Measurements from ENCODE around the gene MFGE8. TPM values are rescaled to one million over a fixed set of nuclear protein-coding genes. Genes with fewer than 3 reads are reported as not detected.

Gene MFGE8
- total RNA-seq, 1 donor from 2014 or later = 140 TPM

GRCh38 chr15:88920186-88920891 lies 7.2 kb upstream of the MFGE8 start:
- no peak for DNase-seq (ENCODE audit: extremely low read depth, low read depth, low spot score)

DNA sequence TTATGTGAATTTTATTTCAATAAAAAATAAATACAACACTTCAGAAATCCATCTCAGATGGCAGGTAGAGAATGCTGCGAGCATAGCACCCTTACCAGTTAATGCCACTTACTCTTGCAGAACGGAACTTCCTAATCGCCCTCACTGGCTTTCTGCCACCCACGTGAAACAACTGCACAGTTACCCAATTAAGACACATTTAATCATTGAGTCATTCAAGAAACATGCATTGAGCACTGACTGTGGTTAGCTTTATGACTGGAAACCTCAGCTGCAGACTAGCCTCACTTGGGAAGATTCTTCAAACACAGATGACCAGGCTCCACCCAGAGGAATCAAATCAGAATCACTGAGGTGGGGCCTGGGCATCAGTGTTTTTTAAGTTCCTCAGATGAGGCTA lies 5.6 kb upstream of the MFGE8 start:
- DNase-seq (ENCODE audit: extremely low read depth, low read depth, low spot score) = no peak

- no peak for DNase-seq (ENCODE audit: extremely low read depth, low read depth, low spot score)
Observed at GRCh38 chr15:88917760-88918159, 4.6 kb upstream of the MFGE8 start.

- no peak for DNase-seq (ENCODE audit: extremely low read depth, low read depth, low spot score)
Observed at GRCh38 chr15:88915354-88915753, 2.2 kb upstream of the MFGE8 start.

DNA sequence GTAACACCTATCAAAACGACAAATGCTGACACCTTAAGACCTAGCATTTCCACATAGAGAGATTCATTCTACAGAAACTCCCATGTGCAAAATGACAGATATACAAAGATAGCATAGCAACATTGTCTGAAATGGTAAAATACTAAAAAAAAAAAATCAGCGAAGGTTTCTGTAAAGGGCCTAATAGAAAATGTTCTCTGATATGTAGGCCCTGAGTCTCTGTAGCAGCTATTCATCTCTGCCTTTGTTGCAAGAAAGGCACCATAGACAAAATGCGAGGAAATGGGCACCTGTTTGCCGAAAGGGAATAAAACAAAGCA lies 631 bp upstream of the MFGE8 start:
- no peak for DNase-seq (ENCODE audit: extremely low read depth, low read depth, low spot score)

DNA sequence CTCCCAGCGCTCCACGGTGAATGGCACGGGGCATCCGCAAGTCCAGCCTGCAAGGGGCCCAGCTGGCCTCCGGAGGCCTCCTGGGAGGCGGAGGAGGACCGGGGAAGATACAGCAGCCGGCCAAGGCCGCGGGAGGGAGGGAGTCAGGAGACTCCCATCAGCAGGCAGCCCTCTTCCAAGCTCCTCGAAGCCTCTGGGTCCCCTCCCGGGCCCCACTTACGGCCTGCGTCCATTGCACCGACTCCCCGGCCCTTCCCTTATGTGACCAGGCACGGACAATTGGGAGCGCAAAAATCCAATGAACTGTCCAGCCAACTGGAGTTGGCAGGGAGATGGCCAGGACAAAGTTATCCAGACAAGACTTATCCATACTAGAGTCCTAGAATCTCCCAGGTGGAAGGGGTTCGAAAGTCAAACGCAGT lies 668 bp downstream of the MFGE8 start:
- no peak for DNase-seq (ENCODE audit: extremely low read depth, low read depth, low spot score)

GRCh38 chr15:88911766-88912118 lies 1.4 kb downstream of the MFGE8 start:
- no peak for DNase-seq (ENCODE audit: extremely low read depth, low read depth, low spot score)

DNA sequence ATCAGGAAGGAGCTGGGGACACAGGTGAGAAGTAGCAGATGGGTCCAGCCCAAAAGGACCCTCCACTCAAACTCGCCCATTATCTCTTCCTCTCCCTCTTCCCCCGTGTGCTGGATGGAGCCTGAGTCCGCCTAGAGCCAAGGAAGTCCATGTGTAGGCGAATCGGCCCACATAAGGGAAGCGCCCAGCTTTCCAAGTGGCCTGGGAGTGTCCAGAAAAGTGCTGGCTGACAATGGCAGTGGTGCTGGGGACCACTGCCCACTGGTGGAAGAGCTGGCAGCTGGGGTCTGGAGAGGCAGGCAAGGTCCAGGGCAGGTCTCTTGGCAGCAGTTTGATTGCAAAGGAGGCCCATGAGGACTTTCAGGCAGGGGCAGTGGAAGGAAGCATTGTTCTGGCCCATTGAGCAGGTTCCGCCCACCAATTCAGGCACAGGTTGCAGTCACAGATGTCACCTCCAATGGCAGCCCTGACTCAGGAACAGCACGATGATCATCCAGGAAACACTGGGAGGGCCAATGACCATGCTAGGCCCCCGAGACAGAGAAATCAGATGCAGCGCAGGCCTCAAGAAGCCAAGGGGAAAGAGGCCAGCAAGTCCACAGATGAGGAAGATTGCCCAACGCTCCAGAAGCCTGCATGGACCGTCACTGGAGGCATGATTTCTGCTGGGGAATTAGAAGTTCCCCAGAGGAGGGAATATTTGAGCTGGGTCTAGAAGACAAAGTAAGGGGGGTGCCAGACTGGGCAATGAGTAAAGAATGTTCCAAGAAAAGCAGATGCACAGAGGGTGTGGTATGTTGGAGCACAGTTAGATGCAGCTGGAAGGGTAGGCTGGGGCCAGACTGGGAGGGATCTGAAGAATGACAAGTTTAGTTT lies 3.0 kb downstream of the MFGE8 start:
- DNase-seq (ENCODE audit: extremely low read depth, low read depth, low spot score) = no peak

DNA sequence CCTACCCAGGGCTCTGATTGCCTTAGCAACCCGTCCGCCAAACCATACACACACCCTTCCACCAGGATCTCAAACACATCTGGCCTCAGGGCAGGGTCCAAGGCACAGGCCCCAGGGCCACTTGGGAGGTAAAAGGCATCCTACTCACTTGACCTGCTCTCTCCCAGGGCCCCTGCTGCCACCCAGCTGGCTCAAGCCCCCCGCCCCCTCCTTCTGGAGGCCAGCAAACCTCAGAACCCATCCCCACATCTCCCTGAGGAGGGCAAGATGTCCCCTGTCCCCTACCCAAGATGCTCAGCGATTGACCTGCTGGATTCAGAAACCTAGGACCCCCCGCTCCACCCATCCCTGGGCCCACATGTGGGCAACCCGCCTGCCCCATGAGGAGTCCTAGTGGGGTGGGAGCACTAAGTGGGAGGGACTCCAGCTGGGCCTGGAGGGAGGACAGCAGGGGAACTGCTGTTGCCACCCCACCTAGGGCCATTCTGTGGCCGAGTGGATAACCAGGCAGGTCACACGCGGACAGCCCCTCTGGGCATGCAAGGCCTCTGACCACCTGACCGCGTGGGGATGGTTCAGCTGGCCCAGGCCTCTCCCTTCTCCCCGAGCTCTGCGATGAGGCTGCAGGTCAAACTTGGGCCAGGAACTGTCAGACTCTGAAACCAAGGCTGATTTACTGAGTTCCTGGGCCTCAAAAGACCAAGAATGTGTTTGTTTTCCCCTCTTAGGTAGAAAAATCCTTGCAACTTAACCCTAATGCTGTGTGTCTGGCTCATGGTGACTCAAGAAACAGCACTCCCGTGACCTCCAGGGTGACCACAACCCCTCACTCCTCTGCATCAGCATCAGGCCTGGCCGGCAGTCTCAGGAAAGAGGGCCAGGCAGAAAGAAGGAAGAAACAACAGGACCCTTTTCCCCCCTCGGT lies 4.2 kb downstream of the MFGE8 start:
- DNase-seq (ENCODE audit: extremely low read depth, low read depth, low spot score) = no peak

GRCh38 chr15:88908123-88908522 lies 5.1 kb downstream of the MFGE8 start:
- DNase-seq (ENCODE audit: extremely low read depth, low read depth, low spot score) = no peak

- no peak for DNase-seq (ENCODE audit: extremely low read depth, low read depth, low spot score)
Observed at GRCh38 chr15:88907111-88907510, 6.1 kb downstream of the MFGE8 start.

DNA sequence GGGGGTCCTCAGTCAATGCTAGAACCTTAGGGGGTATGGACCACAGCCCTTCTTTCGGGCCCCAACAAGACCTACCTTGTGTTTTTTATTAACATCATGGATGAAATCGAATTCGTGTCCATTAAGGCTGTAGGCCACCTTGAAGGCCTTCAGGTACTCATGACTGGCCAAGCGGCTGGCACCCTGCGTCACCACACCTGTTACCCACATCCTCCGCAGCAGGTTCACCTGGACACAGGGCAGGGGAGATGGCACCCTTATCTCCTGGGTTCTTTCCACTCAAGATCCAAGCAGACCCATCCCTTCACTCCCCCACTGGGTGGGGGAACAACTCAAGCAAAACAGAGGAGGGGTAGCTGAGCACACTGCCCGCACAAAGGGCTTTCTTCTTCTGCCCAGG lies 6.6 kb downstream of the MFGE8 start:
- DNase-seq (ENCODE audit: extremely low read depth, low read depth, low spot score) = no peak

DNA sequence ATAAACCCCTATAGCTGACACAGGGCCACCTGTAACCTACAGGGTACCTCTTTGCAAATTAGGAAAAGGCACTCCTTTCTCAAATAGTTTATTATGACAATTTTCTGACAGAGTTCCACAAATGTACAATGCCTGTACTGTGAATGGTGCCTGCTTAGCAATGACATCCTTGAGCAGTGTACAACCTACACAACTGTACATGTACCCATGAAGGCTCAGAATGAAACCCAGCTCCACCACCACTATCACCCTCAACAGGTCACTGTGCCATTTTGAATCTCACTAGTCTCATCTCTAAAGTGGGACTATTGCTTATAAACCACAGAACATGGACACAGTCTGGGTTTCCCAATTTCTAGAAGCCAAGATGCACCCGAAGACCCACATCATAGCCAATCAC lies 7.0 kb downstream of the MFGE8 start:
- DNase-seq (ENCODE audit: extremely low read depth, low read depth, low spot score) = no peak

- DNase-seq (ENCODE audit: extremely low read depth, low read depth, low spot score) = no peak
Observed at GRCh38 chr15:88905576-88905975, 7.6 kb downstream of the MFGE8 start.

DNA sequence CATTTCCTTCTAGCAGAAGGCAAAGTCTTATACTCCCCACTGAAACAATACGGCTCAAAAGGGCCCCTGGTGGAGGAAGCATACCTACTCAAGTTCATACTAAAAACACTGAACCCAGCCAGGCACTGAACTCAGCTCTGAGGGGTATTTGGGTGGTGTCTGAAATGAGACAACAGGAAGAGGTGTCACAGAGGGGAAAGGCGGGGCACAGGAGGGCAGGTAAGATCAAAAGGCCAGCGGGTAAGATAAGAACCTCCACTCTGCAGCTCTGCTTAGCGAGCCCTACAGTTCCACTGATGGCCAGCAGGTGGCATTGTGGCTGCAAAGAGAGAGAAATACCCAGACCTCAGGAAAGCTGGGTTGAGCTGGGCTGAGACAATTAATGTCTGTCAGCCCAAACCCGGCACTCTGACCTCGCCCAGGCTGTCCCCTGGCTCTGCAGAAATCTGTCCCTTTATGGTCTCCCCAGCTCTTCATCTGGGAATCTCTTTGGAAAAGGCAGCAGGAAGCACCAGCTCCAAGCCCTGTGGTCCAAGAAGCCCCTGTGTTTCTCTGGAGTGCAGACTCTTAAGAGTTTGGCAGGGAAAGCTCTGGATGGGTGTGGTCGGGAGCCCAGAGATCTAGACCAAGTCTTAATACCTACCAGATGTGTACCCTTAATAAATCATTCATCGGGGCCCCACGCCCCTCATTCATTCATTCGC lies 8.4 kb downstream of the MFGE8 start:
- no peak for DNase-seq (ENCODE audit: extremely low read depth, low read depth, low spot score)

- DNase-seq (ENCODE audit: extremely low read depth, low read depth, low spot score) = no peak
Observed at GRCh38 chr15:88904257-88904623, 8.9 kb downstream of the MFGE8 start.

GRCh38 chr15:88902846-88903245 lies 10.3 kb downstream of the MFGE8 start:
- DNase-seq (ENCODE audit: extremely low read depth, low read depth, low spot score) = no peak

DNA sequence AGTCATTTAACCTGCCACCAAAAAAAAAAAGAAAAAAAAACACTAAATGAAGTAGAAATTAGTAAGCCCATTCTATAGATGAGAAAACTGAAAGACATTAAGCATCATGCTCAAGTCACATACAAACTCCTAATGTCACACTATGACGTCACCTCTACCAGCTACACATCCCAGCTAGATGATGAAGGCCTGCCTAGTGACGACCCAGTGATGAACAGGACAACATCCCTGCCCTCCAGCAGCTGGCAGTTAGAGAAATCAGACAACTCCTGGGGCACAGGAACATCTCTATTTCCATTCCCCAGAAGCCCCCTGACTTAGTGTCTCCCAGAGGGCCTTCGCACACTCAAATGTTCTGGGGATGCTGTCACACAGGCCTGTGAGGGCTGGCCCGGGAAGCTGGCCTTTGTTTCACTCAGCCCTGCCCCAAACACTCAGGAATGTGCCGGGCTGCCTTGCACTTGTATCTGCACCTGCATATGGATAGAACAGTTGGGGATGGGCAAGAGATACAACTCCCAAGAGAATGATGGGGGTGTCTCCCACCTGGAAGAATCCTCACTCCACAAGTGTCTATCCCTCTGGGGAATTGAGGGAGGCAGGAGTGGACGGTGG lies 10.9 kb downstream of the MFGE8 start:
- no peak for DNase-seq (ENCODE audit: extremely low read depth, low read depth, low spot score)

GRCh38 chr15:88901508-88902220 lies 11.5 kb downstream of the MFGE8 start:
- DNase-seq (ENCODE audit: extremely low read depth, low read depth, low spot score) = no peak

DNA sequence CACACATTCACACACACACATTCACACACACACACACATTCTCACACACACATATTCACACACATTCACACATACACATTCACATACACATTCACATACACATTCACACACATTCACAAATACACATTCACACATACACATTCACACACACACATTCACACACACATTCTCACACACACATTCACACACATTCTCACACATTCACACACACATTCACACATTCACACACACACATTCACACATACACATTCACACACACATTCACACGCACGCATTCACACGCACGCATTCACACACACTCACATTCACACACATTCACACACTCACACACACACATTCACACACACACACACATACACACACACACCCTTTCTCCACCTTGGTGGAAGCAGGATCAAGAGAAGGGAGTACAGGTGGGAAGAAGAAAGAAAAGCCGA lies 12.2 kb downstream of the MFGE8 start:
- no peak for DNase-seq (ENCODE audit: extremely low read depth, low read depth, low spot score)
